Renal cortical epithelial cell (primary cell): ENCODE measurements around the gene GMIP. TPM values are rescaled to one million over a fixed set of nuclear protein-coding genes. Genes with fewer than 3 reads are reported as not detected.

Experiments
- DNase-seq: peaks from one replicate; pipeline ENCODE4 v3.0.0-alpha.2; 2011; ENCODE audit warnings: low read depth
- total RNA-seq: library from RNA; depleted of rRNA; stranded (reverse); fragments of >200 nt; gene quantifications from 2 replicates; pipeline ENCODE4 v1.2.3, GENCODE V29; 2014

GMIP gene
- total RNA-seq, 1 donor from 2014 or later = 18.7 TPM

DNA sequence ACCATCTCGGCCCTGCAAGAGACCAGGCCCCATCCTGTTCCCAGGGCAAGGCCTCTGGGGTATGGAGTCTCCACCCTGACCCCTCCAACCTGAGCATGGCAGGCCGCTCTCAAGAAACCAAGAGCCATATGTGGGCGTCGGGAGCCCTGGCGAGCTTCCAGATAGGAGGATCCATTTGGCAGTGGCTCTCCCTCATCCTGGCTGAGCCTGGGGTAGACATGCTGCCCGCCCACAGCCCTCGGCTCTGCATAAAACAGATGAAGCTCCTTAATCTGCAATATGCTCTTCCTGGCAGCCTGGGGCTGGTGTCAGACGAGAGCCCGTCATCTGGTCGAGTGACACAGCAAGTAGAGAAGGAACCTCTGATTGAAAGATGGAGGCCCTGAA, 13.9 kb upstream of the GMIP start:
- DNase-seq = no peak

DNA sequence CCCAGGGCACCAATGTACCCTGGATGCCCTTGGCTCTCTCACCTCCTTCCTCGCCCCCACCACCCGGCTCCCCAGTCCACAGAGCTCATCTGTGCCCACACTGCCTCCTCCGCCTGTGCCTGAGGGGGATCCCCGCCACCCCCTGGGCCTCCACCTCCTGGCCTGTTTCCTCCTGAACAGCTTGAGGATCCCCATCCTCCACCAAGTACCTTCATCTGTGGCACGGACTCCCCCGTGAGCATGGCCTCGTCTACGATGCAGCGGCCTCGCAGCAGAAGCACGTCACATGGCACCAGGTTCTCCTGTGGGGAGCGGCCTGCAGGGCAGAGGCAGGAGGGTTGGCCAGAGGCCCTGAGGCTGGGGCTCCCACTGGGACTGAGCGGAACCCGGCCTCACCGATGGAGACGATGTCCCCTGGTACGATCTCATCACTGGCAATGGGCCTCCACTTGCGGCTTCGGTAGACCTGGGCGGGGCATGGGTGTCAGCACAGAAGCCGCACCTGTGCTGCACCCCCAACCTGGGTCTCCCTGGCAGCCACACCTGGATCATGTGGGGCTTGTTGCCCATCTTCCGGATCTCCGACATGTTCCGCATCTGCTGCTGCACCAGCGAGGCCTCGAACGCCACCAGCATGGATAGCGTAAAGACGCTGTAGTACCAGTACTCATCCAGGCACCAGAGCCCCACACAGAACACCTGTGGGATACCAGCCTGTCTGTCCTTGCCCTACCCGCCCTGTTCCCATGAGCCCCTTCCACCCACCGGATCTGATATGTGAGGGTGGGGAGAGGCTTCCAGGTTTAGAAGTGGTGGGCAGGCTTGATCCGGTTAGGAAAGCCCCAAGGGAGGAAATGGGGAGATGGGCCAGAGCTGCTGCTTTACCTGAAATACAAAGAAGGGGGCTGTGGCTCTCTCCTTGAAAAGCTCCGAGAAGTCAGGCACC, 13.3 kb upstream of the GMIP start:
- no peak for DNase-seq

DNA sequence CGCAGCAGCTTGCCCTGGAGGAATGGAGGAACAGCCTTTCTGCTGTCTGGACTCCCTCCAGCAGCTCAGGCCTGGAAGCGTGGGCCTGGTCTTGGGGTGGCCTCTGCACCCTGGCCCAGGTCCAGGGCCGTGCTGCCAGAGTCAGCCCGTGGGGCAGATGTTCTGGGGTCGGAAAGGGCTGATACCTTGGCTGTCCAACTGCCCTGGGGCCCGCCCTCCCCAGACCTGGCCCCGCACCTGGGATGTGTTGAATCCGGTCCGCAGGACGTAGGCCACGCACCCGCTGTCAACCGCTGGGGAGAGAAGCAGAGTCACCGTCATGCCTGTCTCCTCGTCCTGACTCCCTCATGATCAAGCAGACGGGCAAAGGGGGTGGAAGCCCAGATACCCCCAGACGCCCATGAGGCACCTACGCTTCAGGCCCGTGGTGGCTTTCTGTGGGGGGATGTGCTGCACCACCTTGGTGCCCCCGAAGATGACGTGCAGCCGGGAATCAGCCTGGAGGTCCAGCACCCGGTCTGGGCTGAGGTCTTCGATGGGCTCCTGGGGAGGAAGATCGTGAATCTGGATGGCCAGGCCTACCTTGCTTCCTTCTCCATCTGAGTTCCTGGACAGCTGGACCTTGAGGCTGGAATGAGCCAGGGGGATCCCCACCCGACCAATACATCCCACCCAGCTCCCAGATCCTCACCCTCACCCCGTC, 12.3 kb upstream of the GMIP start:
- no peak for DNase-seq

GRCh38 chr19:19655051-19655594, 11.7 kb upstream of the GMIP start:
- no peak for DNase-seq

GRCh38 chr19:19654441-19654840, 11.0 kb upstream of the GMIP start:
- DNase-seq = no peak

GRCh38 chr19:19653597-19654147, 10.2 kb upstream of the GMIP start:
- no peak for DNase-seq

DNA sequence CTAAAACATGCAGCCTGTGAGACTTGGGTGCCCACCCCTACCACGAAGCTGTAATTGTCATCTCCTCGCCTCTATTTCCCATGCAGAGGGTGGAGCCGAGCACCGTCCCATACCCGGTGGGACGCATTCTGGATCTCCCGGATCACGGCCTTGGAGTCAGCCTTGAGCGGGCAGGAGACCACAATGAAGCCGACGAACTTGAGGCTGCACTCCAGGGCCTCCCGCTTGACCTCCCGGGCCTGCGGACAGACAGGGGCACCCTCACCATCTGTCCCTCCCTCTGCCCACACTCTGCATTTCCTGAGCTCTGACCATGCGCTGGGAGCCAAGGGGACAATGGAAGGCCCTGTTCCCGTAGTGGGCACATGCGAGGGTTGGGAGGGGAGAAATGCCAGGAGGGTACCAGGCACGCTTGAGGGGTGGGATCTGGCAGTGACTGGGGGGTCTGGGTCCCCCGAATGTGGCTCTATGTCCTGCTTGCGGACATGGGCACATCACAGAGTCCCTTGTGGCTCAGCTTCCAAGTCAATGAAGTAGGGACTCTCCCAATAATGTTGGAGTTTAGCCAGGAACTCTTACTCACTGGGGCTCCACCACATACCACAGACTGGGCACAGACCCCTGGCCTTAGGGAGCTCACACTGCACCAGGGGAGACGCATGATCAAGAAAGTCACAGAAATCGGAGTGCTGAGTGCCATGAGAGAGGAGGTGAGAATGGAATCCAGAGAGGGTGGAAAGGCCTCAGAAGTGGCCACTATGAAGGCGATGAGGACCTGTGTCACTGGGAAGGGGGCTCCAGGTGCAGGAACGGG, 9.2 kb upstream of the GMIP start:
- no peak for DNase-seq

- no peak for DNase-seq
Observed at GRCh38 chr19:19651076-19651475, 7.6 kb upstream of the GMIP start.

GRCh38 chr19:19650331-19650730, 6.9 kb upstream of the GMIP start:
- DNase-seq = no peak

DNA sequence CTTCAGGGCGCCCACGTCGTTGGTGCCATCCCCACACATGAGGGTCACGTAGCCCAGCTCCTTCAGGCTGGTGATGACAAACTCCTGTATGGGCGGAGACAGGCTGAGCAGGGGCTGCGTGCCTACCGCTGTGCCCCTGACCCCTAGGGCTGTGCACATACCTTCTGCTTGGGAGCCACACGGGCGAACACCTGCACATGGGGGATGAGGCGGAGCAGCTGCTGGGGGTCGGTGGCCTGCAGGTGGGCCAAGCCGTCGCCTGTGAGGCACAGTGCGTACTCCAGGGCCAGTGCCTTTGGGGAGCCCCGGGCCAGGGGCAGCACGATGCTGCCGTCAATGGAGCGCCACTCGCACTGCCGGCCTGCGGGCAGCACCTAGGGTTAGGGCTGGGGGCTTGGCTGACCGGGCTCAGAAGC, 6.1 kb upstream of the GMIP start:
- DNase-seq = no peak

- no peak for DNase-seq
Observed at GRCh38 chr19:19649155-19649554, 5.7 kb upstream of the GMIP start.

DNA sequence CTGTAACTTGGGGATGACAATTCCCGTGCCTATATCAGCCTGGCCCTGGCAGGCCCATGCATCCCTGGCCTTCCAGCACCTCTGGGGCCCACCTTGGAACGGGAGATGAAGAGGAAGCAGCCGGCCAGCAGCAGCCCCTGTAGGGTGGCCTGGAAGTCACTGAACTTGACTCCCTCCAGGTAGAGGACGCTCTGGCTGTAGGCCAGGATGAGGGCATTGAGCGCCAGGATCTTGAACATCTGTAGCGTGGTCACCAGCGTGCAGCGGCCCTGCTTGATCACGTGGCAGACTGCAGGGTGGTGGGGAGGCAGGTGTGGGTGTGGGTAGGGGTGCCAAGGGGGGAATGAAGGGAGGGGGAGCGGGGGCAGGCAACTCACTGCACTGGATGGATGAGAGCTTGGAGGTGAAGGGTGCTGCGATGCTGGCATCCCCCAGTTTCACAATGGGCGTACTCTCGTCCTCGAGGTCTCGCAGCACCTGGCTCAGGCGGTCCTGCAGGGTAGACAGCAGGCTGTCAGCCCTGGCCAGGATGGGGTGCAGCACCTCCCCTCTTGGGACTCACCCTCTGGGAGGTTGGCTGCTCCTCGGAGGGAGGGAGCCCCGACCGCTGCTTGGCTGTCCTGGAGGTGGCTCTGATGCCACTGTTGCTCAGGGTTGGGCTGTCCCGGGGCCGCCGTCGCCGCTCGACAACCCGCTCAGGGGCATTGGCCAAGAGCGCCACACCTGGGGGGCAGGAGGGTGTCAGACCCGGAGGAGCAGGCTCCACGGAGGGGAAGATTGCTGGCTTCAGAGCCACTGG, 3.8 kb upstream of the GMIP start:
- DNase-seq = no peak

DNA sequence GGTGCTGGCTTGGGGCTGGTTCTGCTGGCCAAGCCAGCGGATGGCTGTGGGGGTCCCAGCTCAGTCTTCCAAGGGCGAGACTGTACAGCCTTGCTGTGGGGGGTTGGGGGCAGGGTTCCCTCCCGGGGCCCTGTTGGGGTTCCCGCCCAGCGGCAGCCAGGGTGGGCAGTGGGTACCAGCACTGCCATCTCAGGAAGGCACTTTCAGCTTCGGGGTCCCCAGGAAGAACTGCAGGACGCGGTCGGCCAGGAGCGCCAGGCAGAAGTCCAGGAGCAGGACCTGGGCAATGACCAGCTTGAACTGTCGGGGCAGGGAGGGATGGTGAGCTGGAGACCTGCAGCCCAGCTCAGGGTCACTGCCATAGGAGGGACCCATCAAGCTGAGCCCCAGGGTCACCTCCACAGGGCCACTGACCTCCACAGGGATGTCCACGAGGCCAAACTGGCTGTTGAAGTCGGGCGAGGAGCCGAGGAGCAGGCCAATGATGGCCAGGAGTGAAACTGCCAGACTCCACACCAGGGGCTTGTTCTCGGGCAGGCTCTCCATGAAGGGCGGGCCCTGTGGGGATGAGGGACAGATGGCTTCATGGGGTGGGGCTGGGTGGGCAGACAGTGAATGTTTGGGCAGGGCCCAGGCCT, 1.9 kb upstream of the GMIP start:
- DNase-seq = no peak

DNA sequence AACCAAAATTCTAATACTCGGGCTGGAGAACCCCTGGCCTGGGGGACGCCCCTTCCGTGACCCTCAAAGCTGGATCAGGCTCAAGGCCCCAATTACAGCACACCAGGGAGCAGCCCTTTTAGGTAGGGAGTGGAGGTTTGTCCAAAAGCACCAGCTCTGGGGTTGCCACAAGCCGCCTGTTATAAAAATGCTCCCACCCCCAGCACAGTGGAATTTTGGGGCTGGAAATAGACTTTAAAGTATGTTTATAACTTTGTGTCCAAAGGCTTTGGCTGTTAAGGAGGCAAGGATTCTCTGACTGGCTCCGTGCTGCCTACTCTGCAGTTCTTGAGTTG, 564 bp upstream of the GMIP start:
- DNase-seq = no peak

DNA sequence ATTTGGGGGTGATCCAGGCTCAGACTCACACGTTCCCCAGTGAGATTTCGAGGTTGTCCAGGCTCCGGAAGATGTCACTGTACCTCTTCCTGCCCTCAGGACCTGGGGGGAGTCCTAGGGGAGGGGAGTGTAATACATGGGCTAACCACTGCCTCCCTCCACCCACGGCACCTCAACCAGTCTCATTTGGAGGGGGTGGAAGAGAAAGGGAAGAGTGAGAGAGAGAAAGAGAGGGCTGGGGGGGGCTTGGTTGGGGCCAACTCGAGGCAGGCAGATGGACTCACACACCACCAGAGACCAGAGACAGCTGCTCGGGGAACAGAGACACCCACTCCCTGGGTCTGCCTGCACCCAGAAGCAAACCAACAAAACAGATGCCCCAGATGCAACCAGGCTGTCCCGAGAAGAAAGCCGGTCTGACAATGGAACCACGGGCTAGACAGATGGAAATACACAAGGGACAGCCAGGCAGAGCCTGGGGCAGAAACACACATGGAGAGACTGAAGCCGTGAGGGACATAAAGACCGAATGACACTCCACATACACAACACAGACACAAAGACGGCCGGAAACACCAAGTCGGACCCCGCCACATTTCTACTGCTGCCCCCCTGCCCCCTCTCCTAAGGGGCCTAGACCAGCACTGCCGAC, 825 bp downstream of the GMIP start:
- no peak for DNase-seq

- DNase-seq = no peak
Observed at GRCh38 chr19:19637523-19638251, 5.8 kb downstream of the GMIP start.

- DNase-seq = no peak
Observed at GRCh38 chr19:19637186-19637522, 6.3 kb downstream of the GMIP start.

- DNase-seq = no peak
Observed at GRCh38 chr19:19636573-19637185, 6.8 kb downstream of the GMIP start.

DNA sequence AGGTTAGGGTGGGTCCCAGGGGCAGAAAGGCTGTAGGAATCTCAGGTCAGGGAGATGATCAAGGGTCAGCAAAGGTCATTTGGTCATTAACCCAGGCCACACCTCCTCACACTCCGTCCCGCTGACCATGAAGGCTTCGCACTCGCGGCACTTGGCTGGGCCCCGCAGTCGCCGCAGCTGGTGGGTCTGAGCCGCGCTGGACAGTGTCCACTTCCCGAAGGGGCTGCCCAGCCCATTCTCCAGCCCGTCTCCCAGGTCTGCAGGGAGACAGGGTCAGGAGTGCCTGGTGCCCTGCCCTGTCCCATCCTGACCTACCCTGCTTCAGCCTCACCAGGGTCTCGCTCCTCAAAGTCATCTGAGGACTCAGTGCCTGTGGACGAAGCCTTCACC, 8.1 kb downstream of the GMIP start:
- no peak for DNase-seq
